GM12878 (cell line): ENCODE data around the gene SERPINE3. TPM values are rescaled to one million over a fixed set of nuclear protein-coding genes. Genes with fewer than 3 reads are reported as not detected.

Source experiments
- ATAC-seq: fragments of 200-7000 bp; cut with Tn5 transposase; 3 replicates; pipeline ENCODE4 v1.9.1; 2020; ENCODE audit warnings: mild to moderate bottlenecking, moderate library complexity
- BruUV-seq: library from RNA; stranded (reverse); fragments of 400-500 nt; replicated peaks from 2 replicates; lab custom pipeline; 2021; lab: Mats Ljungman, UMichigan
- CTCF ChIA-PET: fragments of 300-600 bp; sonication (Branson Sonifier 250); formaldehyde crosslinking; extraction: SDS; loops from one replicate; lab custom pipeline; 2021; ENCODE audit warnings: inconsistent platforms; lab: Yijun Ruan, JAX
- POLR2A ChIA-PET: fragments of 350-600 bp; formaldehyde crosslinking; extraction: SDS; loops from one replicate; lab custom pipeline; 2021; ENCODE audit warnings: inconsistent platforms; lab: Charles Lee
- RAD21 ChIA-PET: fragments of 300-600 bp; sonication (Branson Sonifier 250); formaldehyde crosslinking; loops from one replicate; lab custom pipeline; 2023; ENCODE audit warnings: antibody characterized with exemption; ENCODE audit not compliant: unreplicated experiment; lab: Charles Lee
- SMC1A ChIA-PET: fragments of 300-600 bp; sonication (Branson Sonifier 250); formaldehyde crosslinking; loops from one replicate; lab custom pipeline; 2023; ENCODE audit not compliant: unreplicated experiment, uncharacterized antibody; lab: Charles Lee
- DNase-seq: peaks from one replicate; pipeline ENCODE4 v3.0.0-alpha.2; 2011; ENCODE audit warnings: low read depth, low spot score
- FAIRE-seq: peaks from 3 replicates; lab custom pipeline; 2011; peaks lifted over from hg19 to GRCh38; lab: Jason Lieb, UNC
- H2AFZ ChIP-seq: 2 replicates; pipeline ENCODE4 v1.6.0; 2011; ENCODE audit warnings: low read depth, low read length, control low read depth; ENCODE audit not compliant: control insufficient read depth
- H3K27ac ChIP-seq: 2 replicates; pipeline ENCODE4 v1.5.1; 2011; ENCODE audit warnings: control low read depth; ENCODE audit not compliant: control insufficient read depth, insufficient read depth
- H3K27me3 ChIP-seq, 2 experiments: replicated peaks in 1 of 2; 2 replicates each; pipeline versions ENCODE4 v1.6.0 to v1.6.1; 2011; ENCODE audit warnings: low read length in 1 of 2; ENCODE audit not compliant: control insufficient read depth in 2 of 2, insufficient read depth in 2 of 2
- H3K36me3 ChIP-seq, 2 experiments: 2 replicates each; pipeline ENCODE4 v1.5.1; 2011; ENCODE audit warnings: low read length in 1 of 2; ENCODE audit not compliant: control insufficient read depth in 2 of 2, insufficient read depth in 2 of 2
- H3K4me1 ChIP-seq: 2 replicates; pipeline ENCODE4 v1.6.1; 2011; ENCODE audit warnings: mild to moderate bottlenecking, low read length, moderate library complexity, mixed read lengths; ENCODE audit not compliant: control insufficient read depth, insufficient read depth
- H3K4me2 ChIP-seq: 2 replicates; pipeline ENCODE4 v1.6.0; 2011; ENCODE audit warnings: control low read depth; ENCODE audit not compliant: control insufficient read depth, insufficient read depth
- H3K4me3 ChIP-seq: fragments of 200-600 bp; sonication (generic); 2 replicates; pipeline ENCODE4 v1.5.1; 2016
- H3K79me2 ChIP-seq: 2 replicates; pipeline ENCODE4 v1.6.0; 2011; ENCODE audit warnings: low read length; ENCODE audit not compliant: control insufficient read depth, insufficient read depth
- H3K9ac ChIP-seq: 2 replicates; pipeline ENCODE4 v1.8.0; 2011; ENCODE audit warnings: low read length, control low read depth, mixed read lengths; ENCODE audit not compliant: control insufficient read depth, insufficient read depth
- H3K9me3 ChIP-seq: replicated peaks from 3 replicates; pipeline ENCODE4 v1.5.1; 2011; ENCODE audit warnings: mild to moderate bottlenecking, low read length; ENCODE audit not compliant: control insufficient read depth, insufficient read depth
- H4K20me1 ChIP-seq: 2 replicates; pipeline ENCODE4 v1.6.0; 2011; ENCODE audit not compliant: control insufficient read depth, insufficient read depth
- BCLAF1 ChIP-seq: fragments of 450-650 bp; IDR thresholded peaks from 2 replicates; pipeline ENCODE4 v1.6.1; 2017; ENCODE audit warnings: antibody characterized with exemption, mild to moderate bottlenecking, moderate library complexity
- EED ChIP-seq: sonication (generic); IDR thresholded peaks from 2 replicates; pipeline ENCODE4 v1.6.1; 2016; ENCODE audit warnings: antibody characterized with exemption, low read depth
- RB1 ChIP-seq: fragments of 450-650 bp; formaldehyde crosslinking; IDR thresholded peaks from 2 replicates; pipeline ENCODE4 v1.6.1; 2017; ENCODE audit warnings: mild to moderate bottlenecking, borderline replicate concordance
- SMC3 ChIP-seq: IDR thresholded peaks from 2 replicates; pipeline ENCODE4 v1.6.1; 2011; ENCODE audit warnings: low read length, improper control_type of control experiment, borderline replicate concordance
- ZNF217 ChIP-seq: fragments of 450-650 bp; IDR thresholded peaks from 2 replicates; pipeline ENCODE4 v1.6.1; 2017; ENCODE audit warnings: antibody characterized with exemption, mild to moderate bottlenecking
- ZNF384 ChIP-seq: IDR thresholded peaks from 2 replicates; pipeline ENCODE4 v1.6.1; 2012; ENCODE audit warnings: low read depth, mild to moderate bottlenecking, low read length, improper control_type of control experiment, borderline replicate concordance
- ZSCAN29 ChIP-seq: fragments of 450-650 bp; IDR thresholded peaks from 2 replicates; pipeline ENCODE4 v1.6.1; 2017; ENCODE audit warnings: mild to moderate bottlenecking, moderate library complexity
- ZZZ3 ChIP-seq: IDR thresholded peaks from 2 replicates; pipeline ENCODE4 v1.6.1; 2011; ENCODE audit warnings: low read depth; ENCODE audit not compliant: control insufficient read depth, insufficient read length
- WGBS: methylation state at CpG from one replicate; pipeline ENCODE4 v1.1.6; 2016; ENCODE audit warnings: low lambda C conversion rate; ENCODE audit not compliant: insufficient replicate concordance, insufficient coverage; ENCODE audit errors: missing lambda C conversion rate; 5-methylcytosine and 5-hydroxymethylcytosine counted together
- in situ Hi-C: fragments of 300-500 bp; cut with MboI; formaldehyde crosslinking; loops from 9 replicates; pipeline ENCODE4 v1.14.3; 2018; ENCODE audit warnings: mixed read lengths
- intact Hi-C: fragments of 100-400 bp; cut with micrococcal nuclease; formaldehyde crosslinking; loops from one replicate; pipeline ENCODE4 v1.14.2; 2022; ENCODE audit not compliant: unreplicated experiment
- polyA plus RNA-seq, 11 experiments: library from polyadenylated mRNA; depleted of rRNA in 4 of 11; unstranded in 6 of 11; stranded (reverse) in 5 of 11; fragments of >200 nt; fragmentation: Nextera tagmentation in 4 of 11; fragmentation: Illumina TruSeq in 1 of 11; extraction: Ambion mirVana in 4 of 11; extraction: Trizol in 1 of 11; gene quantifications; 1 replicate in 1 of 11; 2 replicates in 10 of 11; pipeline versions ENCODE4 v1.2.1 to v1.2.3, GENCODE V29; 2011 to 2016; ENCODE audit warnings: inconsistent platforms in 2 of 11, missing spikeins in 2 of 11, low read depth in 1 of 11
- total RNA-seq, 4 experiments: library from RNA; depleted of rRNA in 3 of 4; stranded (reverse); fragments of >200 nt in 3 of 4; fragmentation: Illumina TruSeq in 1 of 4; extraction: Trizol in 1 of 4; gene quantifications; 2 replicates each; pipeline versions ENCODE4 v1.2.1 to v1.2.3, GENCODE V29; 2013 to 2021
- TF ChIP-seq, protein P1 (sequence below): fragments of 450-650 bp; IDR thresholded peaks from 2 replicates; pipeline ENCODE4 v1.6.1; 2017; ENCODE audit warnings: mild to moderate bottlenecking
- TF ChIP-seq, protein P2 (sequence below): fragments of 450-650 bp; IDR thresholded peaks from 2 replicates; pipeline ENCODE4 v1.6.1; 2018; ENCODE audit warnings: borderline replicate concordance, mild to moderate bottlenecking; ENCODE audit not compliant: partially characterized antibody

The SERPINE3 gene
- total and polyA plus RNA-seq, 10 of the 15 experiments (the other 5 are each of a cell fraction or from before 2014, with no cell fraction given), result 0.19 TPM; not detected in 9

- no peaks in the 10 kb centered on the region for H3K27me3 ChIP-seq
- no peak overlapping the region for H3K4me2 ChIP-seq
- ChIA-PET CTCF (interaction anchor here (7.3 kb wide), 1 partner anchor 165 kb away, joined by 242 read pairs; no protein-coding TSS in a partner anchor), POLR2A (no interaction called here), SMC1A (no interaction called here), RAD21 (interaction anchor here (7.4 kb wide), 1 partner anchor 505 kb away, joined by 66 read pairs; no protein-coding TSS in a partner anchor)
- no peaks in the 10 kb centered on the region for H3K36me3 ChIP-seq
- BruUV-seq, result no TSS peak
- DNase-seq, result no peak
- FAIRE-seq, result no peak
- H3K9me3 ChIP-seq, result no peaks in the 10 kb centered on the region
- ATAC-seq, result no peak
- 12% methylated on average over 5 of the region's 5 CpGs for WGBS
- intact Hi-C loops (no loop called here), in situ Hi-C loops (no loop called here)
- H3K27ac ChIP-seq, result no peak overlapping the region
- no peaks in the 10 kb centered on the region for H3K79me2 ChIP-seq
- no peaks in the 10 kb centered on the region for H3K4me1 ChIP-seq
- no peaks in the 10 kb centered on the region for H4K20me1 ChIP-seq
- no peak overlapping the region for H3K4me3 ChIP-seq
- H3K9ac ChIP-seq, result no peak overlapping the region
- no peak for TF ChIP-seq ZNF217
- no peak for TF ChIP-seq ZZZ3
- TF ChIP-seq RB1, result no peak
- no peak for TF ChIP-seq EED
- no peak for TF ChIP-seq SMC3
- TF ChIP-seq ZSCAN29, result no peak
- H2AFZ ChIP-seq, result no peak overlapping the region
Observed at GRCh38 chr13:51291341-51291740, 48.1 kb upstream of the SERPINE3 start.

- ChIA-PET RAD21 (no interaction called here), POLR2A (interaction anchor here (0.6 kb wide), 1 partner anchor 12 kb away, joined by 5 read pairs; no protein-coding TSS in a partner anchor), CTCF (no interaction called here), SMC1A (no interaction called here)
- no peak for ATAC-seq
- H3K27me3 ChIP-seq, result no peaks in the 10 kb centered on the region
- in situ Hi-C loops, result no loop called here
- no peaks in the 10 kb centered on the region for H3K4me1 ChIP-seq
- H3K4me2 ChIP-seq, result no peak overlapping the region
- H3K9me3 ChIP-seq, result no peaks in the 10 kb centered on the region
- H3K79me2 ChIP-seq, result no peaks in the 10 kb centered on the region
- H4K20me1 ChIP-seq, result no peaks in the 10 kb centered on the region
- BruUV-seq, result no TSS peak
- H3K36me3 ChIP-seq, result no peaks in the 10 kb centered on the region
- peak; percentile 64 for FAIRE-seq
- no peak overlapping the region for H3K9ac ChIP-seq
- no peak for DNase-seq
- H2AFZ ChIP-seq, result no peak overlapping the region
- intact Hi-C loops, result no loop called here
- no peak overlapping the region for H3K27ac ChIP-seq
- no peak overlapping the region for H3K4me3 ChIP-seq
- WGBS, result 43% methylated on average over 6 of the region's 6 CpGs
- no peak for TF ChIP-seq BCLAF1
- no peak for TF ChIP-seq ZNF384
- TF ChIP-seq, protein P1, sequence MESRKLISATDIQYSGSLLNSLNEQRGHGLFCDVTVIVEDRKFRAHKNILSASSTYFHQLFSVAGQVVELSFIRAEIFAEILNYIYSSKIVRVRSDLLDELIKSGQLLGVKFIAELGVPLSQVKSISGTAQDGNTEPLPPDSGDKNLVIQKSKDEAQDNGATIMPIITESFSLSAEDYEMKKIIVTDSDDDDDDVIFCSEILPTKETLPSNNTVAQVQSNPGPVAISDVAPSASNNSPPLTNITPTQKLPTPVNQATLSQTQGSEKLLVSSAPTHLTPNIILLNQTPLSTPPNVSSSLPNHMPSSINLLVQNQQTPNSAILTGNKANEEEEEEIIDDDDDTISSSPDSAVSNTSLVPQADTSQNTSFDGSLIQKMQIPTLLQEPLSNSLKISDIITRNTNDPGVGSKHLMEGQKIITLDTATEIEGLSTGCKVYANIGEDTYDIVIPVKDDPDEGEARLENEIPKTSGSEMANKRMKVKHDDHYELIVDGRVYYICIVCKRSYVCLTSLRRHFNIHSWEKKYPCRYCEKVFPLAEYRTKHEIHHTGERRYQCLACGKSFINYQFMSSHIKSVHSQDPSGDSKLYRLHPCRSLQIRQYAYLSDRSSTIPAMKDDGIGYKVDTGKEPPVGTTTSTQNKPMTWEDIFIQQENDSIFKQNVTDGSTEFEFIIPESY, result no peak
- TF ChIP-seq, protein P2, sequence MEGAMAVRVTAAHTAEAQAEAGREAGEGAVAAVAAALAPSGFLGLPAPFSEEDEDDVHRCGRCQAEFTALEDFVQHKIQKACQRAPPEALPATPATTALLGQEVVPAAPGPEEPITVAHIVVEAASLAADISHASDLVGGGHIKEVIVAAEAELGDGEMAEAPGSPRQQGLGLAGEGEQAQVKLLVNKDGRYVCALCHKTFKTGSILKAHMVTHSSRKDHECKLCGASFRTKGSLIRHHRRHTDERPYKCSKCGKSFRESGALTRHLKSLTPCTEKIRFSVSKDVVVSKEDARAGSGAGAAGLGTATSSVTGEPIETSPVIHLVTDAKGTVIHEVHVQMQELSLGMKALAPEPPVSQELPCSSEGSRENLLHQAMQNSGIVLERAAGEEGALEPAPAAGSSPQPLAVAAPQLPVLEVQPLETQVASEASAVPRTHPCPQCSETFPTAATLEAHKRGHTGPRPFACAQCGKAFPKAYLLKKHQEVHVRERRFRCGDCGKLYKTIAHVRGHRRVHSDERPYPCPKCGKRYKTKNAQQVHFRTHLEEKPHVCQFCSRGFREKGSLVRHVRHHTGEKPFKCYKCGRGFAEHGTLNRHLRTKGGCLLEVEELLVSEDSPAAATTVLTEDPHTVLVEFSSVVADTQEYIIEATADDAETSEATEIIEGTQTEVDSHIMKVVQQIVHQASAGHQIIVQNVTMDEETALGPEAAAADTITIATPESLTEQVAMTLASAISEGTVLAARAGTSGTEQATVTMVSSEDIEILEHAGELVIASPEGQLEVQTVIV, result no peak
Observed at GRCh38 chr13:51292000-51292565, 47.4 kb upstream of the SERPINE3 start.
